ENCODE measurements around the gene IPO4.
A peak's percentile ranks its signal among the peaks of the same experiment; 100 is the strongest.

The IPO4 gene

DNA sequence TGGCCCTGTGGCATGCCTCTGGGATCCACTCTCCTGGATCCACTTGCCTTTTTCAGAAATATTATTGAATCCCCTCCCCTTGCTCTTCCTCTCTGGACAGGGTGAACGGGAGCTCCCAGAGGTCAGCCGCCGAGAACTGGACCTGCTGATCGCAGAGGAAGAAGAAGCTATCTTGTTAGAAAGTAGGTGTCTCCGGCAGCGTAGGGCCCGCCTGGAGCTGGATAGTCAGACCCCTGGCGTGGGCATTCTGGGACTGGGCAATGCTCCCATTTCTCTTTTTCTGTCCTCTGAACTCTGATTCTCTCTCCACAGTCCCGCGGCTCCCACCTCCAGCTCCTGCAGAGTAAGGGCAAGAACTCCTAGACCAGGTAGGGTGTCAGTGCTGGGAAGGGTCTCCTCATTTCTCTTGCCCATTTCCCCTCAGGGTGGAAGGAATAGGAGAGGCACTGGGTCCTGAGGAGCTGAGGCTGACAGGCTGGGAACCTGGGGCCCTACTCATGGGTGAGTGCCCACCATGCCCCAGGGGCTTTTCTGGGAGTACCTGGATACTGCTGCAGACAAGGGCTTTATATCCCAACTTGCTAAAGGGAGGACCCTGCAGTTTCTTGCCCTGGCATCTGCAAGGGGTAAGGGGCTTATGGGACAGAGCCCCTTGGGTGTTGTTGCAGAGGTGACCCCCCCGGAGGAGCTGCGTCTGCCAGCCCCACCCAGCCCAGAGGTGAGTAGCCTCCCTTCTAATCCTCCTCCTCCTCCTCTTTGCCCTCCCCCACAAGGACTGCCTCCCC lies 11.4 kb downstream of the IPO4 start:
- Histone ChIP-seq H3K9me3 (ENCODE audit: low read depth, low read length) (no peaks in the 10 kb centered on the region), H3K27ac (no peak overlapping the region), H3K9ac (ENCODE audit: insufficient read length) (no peak overlapping the region), H3K4me3 (no peak overlapping the region), H3K36me3 (ENCODE audit: insufficient read depth, low read length) (peaks cover 27% of the 10 kb centered on the region; the same call in 1 of the 2 replicates)
- TF ChIP-seq EZH2 (IDR thresholded peaks at IDR 0.05) (no peak), POLR2AphosphoS5 (IDR thresholded peaks at IDR 0.05; ENCODE audit: borderline replicate concordance, low read depth, low read length) (no peak), FOXP2 (optimal IDR thresholded peaks at IDR 0.05; ENCODE audit: control extremely low read depth, extremely low read length, insufficient read depth) (no peak)
- DNase-seq (ENCODE audit: low read depth, low spot score) = no peak

DNA sequence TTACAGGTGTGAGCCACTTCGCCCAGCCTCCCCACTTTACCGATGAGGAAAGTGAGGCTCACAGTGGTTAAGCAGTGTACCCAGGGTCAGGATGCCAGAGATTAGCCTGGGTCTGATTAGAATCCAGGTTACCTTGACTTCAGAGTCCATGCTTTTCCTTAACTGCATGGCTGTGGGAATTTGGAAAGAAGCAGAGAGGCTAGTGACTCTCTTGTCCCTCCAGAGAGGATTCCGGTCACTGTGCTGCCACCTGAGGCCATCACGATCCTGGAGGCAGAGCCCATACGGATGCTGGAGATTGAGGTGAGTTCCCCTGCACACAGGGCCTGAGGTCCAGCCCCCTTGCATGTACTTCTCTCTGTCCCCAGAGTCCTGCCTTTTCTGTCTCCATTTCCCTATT lies 12.0 kb downstream of the IPO4 start:
- Histone ChIP-seq H3K36me3 (ENCODE audit: insufficient read depth, low read length) (peaks cover 23% of the 10 kb centered on the region; the same call in 1 of the 2 replicates), H3K9me3 (ENCODE audit: low read depth, low read length) (no peaks in the 10 kb centered on the region), H3K4me3 (no peak overlapping the region), H3K9ac (ENCODE audit: insufficient read length) (no peak overlapping the region), H3K27ac (no peak overlapping the region)
- no peak for DNase-seq (ENCODE audit: low read depth, low spot score)
- no peak for TF ChIP-seq FOXP2 (optimal IDR thresholded peaks at IDR 0.05; ENCODE audit: control extremely low read depth, extremely low read length, insufficient read depth)
- TF ChIP-seq EZH2 (IDR thresholded peaks at IDR 0.05) = no peak
- no peak for TF ChIP-seq POLR2AphosphoS5 (IDR thresholded peaks at IDR 0.05; ENCODE audit: borderline replicate concordance, low read depth, low read length)

DNA sequence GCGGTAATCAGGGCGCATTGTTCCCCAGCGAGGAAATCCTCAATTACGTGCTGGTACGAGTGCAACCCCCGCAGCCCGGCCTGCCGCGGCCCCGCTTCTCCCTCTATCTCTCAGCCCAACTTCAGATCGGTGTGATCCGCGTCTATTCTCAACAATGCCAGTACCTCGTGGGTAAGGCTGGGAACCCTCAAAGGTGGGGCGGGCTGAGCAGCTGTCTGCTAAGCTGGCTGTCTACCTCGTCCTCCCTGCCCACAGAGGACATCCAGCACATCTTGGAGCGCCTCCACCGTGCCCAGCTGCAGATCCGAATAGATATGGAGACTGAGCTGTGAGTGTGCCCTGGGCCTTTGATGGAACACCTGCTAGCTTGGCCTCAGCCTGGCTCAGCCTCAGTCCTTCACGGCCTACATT lies 15.7 kb downstream of the IPO4 start:
- Histone ChIP-seq H3K9ac (ENCODE audit: insufficient read length) (no peak overlapping the region), H3K4me3 (no peak overlapping the region), H3K36me3 (ENCODE audit: insufficient read depth, low read length) (no peaks in the 10 kb centered on the region), H3K27ac (no peak overlapping the region), H3K9me3 (ENCODE audit: low read depth, low read length) (no peaks in the 10 kb centered on the region)
- no peak for DNase-seq (ENCODE audit: low read depth, low spot score)
- TF ChIP-seq EZH2 (IDR thresholded peaks at IDR 0.05) = no peak
- TF ChIP-seq POLR2AphosphoS5 (IDR thresholded peaks at IDR 0.05; ENCODE audit: borderline replicate concordance, low read depth, low read length) = no peak
- no peak for TF ChIP-seq FOXP2 (optimal IDR thresholded peaks at IDR 0.05; ENCODE audit: control extremely low read depth, extremely low read length, insufficient read depth)

DNA sequence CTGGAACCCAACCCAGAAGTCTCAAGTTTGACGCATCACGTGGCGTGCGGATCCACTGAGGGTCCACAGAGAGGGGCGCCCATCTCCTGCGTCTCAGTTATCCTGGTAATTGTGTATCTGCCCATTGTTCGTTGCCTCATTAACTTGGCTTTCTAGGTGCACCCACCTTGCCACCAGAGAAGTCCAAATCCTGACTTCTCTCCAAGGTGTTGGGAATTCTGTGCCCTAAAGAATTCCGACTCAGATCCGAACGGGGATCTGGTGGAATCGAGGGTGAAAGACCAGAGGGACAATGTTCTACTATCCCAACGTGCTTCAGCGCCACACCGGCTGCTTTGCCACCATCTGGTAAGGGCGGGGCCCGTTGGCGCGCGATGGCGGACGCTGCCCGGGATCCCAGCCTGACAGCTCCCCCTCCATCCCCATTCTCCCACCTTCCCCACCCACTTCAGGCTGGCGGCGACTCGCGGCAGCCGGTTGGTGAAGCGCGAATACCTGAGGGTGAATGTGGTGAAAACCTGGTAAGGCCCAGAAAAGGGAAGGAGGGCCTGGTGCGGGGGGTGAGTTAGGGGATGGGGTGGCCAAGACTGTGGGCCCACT lies 16.3 kb downstream of the IPO4 start:
- TF ChIP-seq EZH2 (IDR thresholded peaks at IDR 0.05) (no peak), POLR2AphosphoS5 (IDR thresholded peaks at IDR 0.05; ENCODE audit: borderline replicate concordance, low read depth, low read length) (no peak), FOXP2 (optimal IDR thresholded peaks at IDR 0.05; ENCODE audit: control extremely low read depth, extremely low read length, insufficient read depth) (no peak)
- Histone ChIP-seq H3K27ac (no peak overlapping the region), H3K9ac (ENCODE audit: insufficient read length) (no peak overlapping the region), H3K9me3 (ENCODE audit: low read depth, low read length) (no peaks in the 10 kb centered on the region), H3K4me3 (no peak overlapping the region), H3K36me3 (ENCODE audit: insufficient read depth, low read length) (no peaks in the 10 kb centered on the region)
- no peak for DNase-seq (ENCODE audit: low read depth, low spot score)

DNA sequence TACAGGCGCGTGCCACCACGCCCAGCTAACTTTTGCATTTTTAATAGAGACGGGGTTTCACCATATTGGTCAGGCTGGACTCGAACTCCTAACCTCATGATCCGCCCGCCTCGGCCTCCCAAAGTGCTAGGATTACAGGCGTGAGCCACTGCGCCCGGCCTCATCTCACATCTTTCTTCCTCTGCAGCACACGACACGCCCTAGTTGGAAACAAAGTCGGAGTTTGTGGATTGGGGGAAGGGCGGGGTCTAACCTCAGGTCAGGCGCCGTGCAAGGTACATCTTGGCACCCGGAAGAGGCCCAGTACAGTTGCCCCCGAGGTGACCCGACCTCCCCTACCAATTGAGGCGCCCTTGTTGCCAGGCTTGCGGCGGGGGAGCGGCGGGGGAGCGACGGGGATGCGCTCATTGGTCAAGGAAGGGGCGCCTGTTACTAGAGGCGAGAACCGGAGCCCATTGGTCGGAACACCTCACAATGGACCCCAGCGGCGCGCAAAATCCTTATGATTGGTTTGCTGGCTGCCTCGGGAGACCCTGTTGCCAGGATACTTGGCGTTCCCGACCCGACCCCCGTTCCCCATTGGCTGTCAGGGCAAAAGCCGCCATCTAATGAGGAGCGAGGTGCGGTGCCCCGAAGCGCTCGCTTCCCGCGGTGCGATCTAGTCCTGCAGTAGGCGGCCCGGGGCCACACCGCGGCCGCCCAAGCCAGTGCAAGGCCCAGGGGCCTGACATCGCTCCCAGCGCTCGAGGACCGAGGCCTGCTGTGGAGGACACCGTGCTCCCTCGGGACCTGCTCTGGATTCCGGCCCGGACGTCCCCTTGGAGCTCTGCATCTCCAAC lies 17.0 kb downstream of the IPO4 start, which contains the start of gene REC8:
REC8 (plus strand) TSS at position 659 of the 839 bp plus-strand sequence. CDS start 473 bp downstream, outside the sequence.
- H3K9ac ChIP-seq (ENCODE audit: insufficient read length) = no peak within 1 kb of the TSS
- DNase-seq (ENCODE audit: low read depth, low spot score) = no peak
- no peaks in the 10 kb centered on the region for H3K36me3 ChIP-seq (ENCODE audit: insufficient read depth, low read length)
- H3K4me3 ChIP-seq = no peak within 1 kb of the TSS
- H3K27ac ChIP-seq = no peak within 1 kb of the TSS
- no peaks in the 10 kb centered on the region for H3K9me3 ChIP-seq (ENCODE audit: low read depth, low read length)
- TF ChIP-seq EZH2 (IDR thresholded peaks at IDR 0.05) = no peak
- TF ChIP-seq POLR2AphosphoS5 (IDR thresholded peaks at IDR 0.05; ENCODE audit: borderline replicate concordance, low read depth, low read length) = no peak
- TF ChIP-seq FOXP2 (optimal IDR thresholded peaks at IDR 0.05; ENCODE audit: control extremely low read depth, extremely low read length, insufficient read depth) = no peak

DNA sequence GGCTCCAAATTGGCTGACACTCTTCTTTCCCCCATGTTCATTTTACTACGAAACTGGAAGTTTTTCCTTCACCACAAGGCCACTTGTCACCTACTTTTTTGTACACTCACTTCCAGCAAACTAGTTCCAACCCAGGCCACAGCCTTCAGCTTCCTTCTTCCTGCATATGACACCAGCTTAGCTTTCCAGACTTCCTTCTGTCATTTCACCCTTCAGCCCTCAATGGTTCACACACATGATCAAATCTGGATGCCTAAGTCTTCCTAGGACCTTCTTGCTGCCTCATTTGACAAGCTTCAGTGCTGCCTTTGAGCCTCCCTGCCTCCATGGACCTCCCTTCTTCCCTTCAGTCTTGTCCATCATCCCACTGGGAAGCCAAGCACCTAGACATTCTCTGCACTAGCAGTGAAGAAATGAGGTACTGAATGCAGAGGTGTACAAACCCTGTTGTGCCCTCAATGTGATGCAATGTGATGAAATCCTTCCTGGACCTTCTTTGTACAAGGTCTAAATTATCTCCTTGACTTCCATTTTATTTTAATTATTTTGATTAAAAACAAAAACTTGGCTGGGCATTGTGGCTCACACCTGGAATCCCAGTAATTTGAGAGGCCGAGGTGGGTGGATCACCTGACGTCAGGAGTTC lies 21.0 kb downstream of the IPO4 start:
- H3K36me3 ChIP-seq (ENCODE audit: insufficient read depth, low read length) = no peaks in the 10 kb centered on the region; the same call in 1 of the 2 replicates
- H3K9me3 ChIP-seq (ENCODE audit: low read depth, low read length) = no peaks in the 10 kb centered on the region
- H3K4me3 ChIP-seq = no peak overlapping the region
- H3K27ac ChIP-seq = peak overlapping the region; percentile 31; the same call in 1 of the 2 replicates
- no peak for DNase-seq (ENCODE audit: low read depth, low spot score)
- H3K9ac ChIP-seq (ENCODE audit: insufficient read length) = no peak overlapping the region
- TF ChIP-seq POLR2AphosphoS5 (IDR thresholded peaks at IDR 0.05; ENCODE audit: borderline replicate concordance, low read depth, low read length) (no peak), EZH2 (IDR thresholded peaks at IDR 0.05) (no peak), FOXP2 (optimal IDR thresholded peaks at IDR 0.05; ENCODE audit: control extremely low read depth, extremely low read length, insufficient read depth) (no peak)

DNA sequence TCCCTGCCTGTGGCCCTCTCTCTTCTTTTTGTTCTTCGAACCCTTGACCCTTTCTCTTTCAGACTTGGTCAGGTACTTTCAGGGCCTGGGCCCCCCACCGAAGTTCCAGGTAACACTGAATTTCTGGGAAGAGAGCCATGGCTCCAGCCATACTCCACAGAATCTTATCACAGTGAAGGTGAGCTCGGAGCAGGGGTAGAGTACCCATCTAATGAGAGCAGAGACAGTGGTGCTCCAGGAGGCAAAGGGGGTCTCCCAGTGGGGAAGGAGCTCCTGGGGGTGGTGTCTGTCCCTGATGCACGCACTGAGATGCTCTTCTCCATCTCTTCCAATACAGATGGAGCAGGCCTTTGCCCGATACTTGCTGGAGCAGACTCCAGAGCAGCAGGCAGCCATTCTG lies 22.8 kb downstream of the IPO4 start:
- H3K9me3 ChIP-seq (ENCODE audit: low read depth, low read length) = no peaks in the 10 kb centered on the region

More for the DNA sequence above, 22.8 kb downstream of the IPO4 start:
- Histone ChIP-seq H3K36me3 (ENCODE audit: insufficient read depth, low read length) (no peaks in the 10 kb centered on the region; the same call in 1 of the 2 replicates), H3K9ac (ENCODE audit: insufficient read length) (no peak overlapping the region), H3K27ac (no peak overlapping the region), H3K4me3 (no peak overlapping the region)
- TF ChIP-seq FOXP2 (optimal IDR thresholded peaks at IDR 0.05; ENCODE audit: control extremely low read depth, extremely low read length, insufficient read depth) = no peak
- DNase-seq (ENCODE audit: low read depth, low spot score) = no peak
